Heart left ventricle (tissue), 16 donors: ENCODE data around the gene HMGCLL1. TPM values are rescaled to one million over a fixed set of nuclear protein-coding genes. Genes with fewer than 3 reads are reported as not detected.

Experiments used
- ATAC-seq, 4 donors: fragments of 200-7000 bp; cut with Tn5 transposase; one replicate each; pipeline ENCODE4 v1.9.1; 2020 to 2022; ENCODE audit warnings: moderate library complexity in 4 of 4, mild to moderate bottlenecking in 3 of 4, moderate number of reproducible peaks in 1 of 4
- DNase-seq, 5 donors: peaks; one replicate each; pipeline ENCODE4 v3.0.0-alpha.2; 2020
- H3K27ac ChIP-seq, 12 donors: fragments of 200-600 bp; sonication (generic) in 4 of 12; one replicate each; pipeline versions ENCODE4 v1.5.0 to v1.8.0; 2016 to 2022; ENCODE audit warnings: mild to moderate bottlenecking in 2 of 12
- H3K27me3 ChIP-seq, 9 donors: fragments of 200-600 bp; sonication (generic) in 2 of 9; one replicate each; pipeline versions ENCODE4 v1.5.1 to v1.8.0; 2016 to 2022; ENCODE audit warnings: mild to moderate bottlenecking in 3 of 9
- H3K36me3 ChIP-seq, 9 donors: fragments of 200-600 bp; sonication (generic) in 2 of 9; one replicate each; pipeline versions ENCODE4 v1.5.0 to v1.8.0; 2018 to 2022; ENCODE audit warnings: mild to moderate bottlenecking in 2 of 9
- H3K4me1 ChIP-seq, 12 donors: fragments of 200-600 bp; sonication (generic) in 4 of 12; one replicate each; pipeline versions ENCODE4 v1.5.0 to v1.8.0; 2016 to 2022; ENCODE audit warnings: mild to moderate bottlenecking in 3 of 12
- H3K4me3 ChIP-seq, 12 donors: fragments of 200-600 bp; sonication (generic) in 4 of 12; one replicate each; pipeline versions ENCODE4 v1.5.0 to v1.8.0; 2017 to 2022; ENCODE audit warnings: mild to moderate bottlenecking in 9 of 12, moderate library complexity in 4 of 12
- H3K9me3 ChIP-seq, 12 donors: fragments of 200-600 bp; sonication (generic) in 4 of 12; one replicate each; pipeline versions ENCODE4 v1.5.0 to v1.8.0; 2016 to 2022; ENCODE audit warnings: mild to moderate bottlenecking in 1 of 12
- CTCF ChIP-seq, 12 donors: fragments of 200-600 bp; sonication (generic) in 4 of 12; IDR thresholded peaks; one replicate each; pipeline versions ENCODE4 v1.5.0 to v1.8.0; 2018 to 2022; ENCODE audit warnings: antibody characterized with exemption in 12 of 12, mild to moderate bottlenecking in 5 of 12
- POLR2A ChIP-seq, 2 donors: fragments of 450-650 bp; IDR thresholded peaks; one replicate each; pipeline ENCODE4 v1.6.1; 2017; ENCODE audit warnings: antibody characterized with exemption in 2 of 2, mild to moderate bottlenecking in 2 of 2, moderate library complexity in 2 of 2
- WGBS, 4 donors: extraction: QIAGEN DNeasy Blood & Tissue Kit in 2 of 4; methylation state at CpG; one replicate each; pipeline versions ENCODE4 v1.1.5 to v1.1.7; 2013 to 2018; 5-methylcytosine and 5-hydroxymethylcytosine counted together
- intact Hi-C, 10 donors: fragments of 100-400 bp; cut with DNase I; formaldehyde crosslinking; loops; one replicate each; pipeline versions ENCODE4 v1.11.1 to v1.14.2; 2022
- polyA plus RNA-seq, 2 donors: library from polyadenylated mRNA; stranded (reverse); fragments of 200-250 nt; gene quantifications; one replicate each; pipeline ENCODE4 v1.2.3, GENCODE V29; 2013
- total RNA-seq, 9 donors: library from RNA; depleted of rRNA in 2 of 9; stranded (reverse); fragments of >200 nt in 2 of 9; fragmentation: NEBNext Ultra II Directional in 3 of 9; extraction: Animal tissue kit (Norgen Biotek cat#: 25700) in 3 of 9; gene quantifications; one replicate each; pipeline versions ENCODE4 v1.1.0 to v1.2.4, GENCODE V29; 2016 to 2023
- donor health status: ischemic (EF 13 %, LVEDD 7.1; RV severe dilation, severe dysfunction).
- donor health status: healthy with polysubstance abuse.
- donor health status: DM: no; HTN: yes; CAD: no.
- donor health status: DM: no; HTN: no; CAD: no.
- donor health status: ischemic (EF 25% LVEDD 6.9; RV normal size, moderate dysfunction).
- donor health status: ischemic (EF 25% LVEDD 5.7; RV mildly dilated, moderate dysfunction).
- donor health status: healthy.
- donor health status: DM: yes; HTN: yes; CAD: no.
- donor health status: ischemic (EF 35%, LVEDD 5.7; RV mildly dilated, moderate dysfunction).
- donor health status: nonischemic (EF 11% LVEDD 7.7; RV severe dilation, severe dysfunction).
- donor health status: DM: yes; HTN: yes; CAD: no.
- donor health status: PGD.
- donor health status: ischemic (EF 29% LVEDD 5.4; RV normal size, mild dysfunction).
- donor health status: nonischemic (EF 23%, LVEDD 6.1; RV moderate dilation, normal function).

The HMGCLL1 gene
- total and polyA plus RNA-seq, 11 donors = 0.38 to 1.6 (median 0.85) TPM

- no peak for TF ChIP-seq CTCF (IDR thresholded peaks at IDR 0.05)
- no peak for TF ChIP-seq POLR2A (IDR thresholded peaks at IDR 0.05)
- no peaks in the 10 kb centered on the region for H3K36me3 ChIP-seq
- H3K4me1 ChIP-seq = peaks cover 0 to 6% (median 0%) of the 10 kb centered on the region in 12 donors
- H3K9me3 ChIP-seq = peaks cover 0 to 24% (median 13%) of the 10 kb centered on the region in 12 donors
- ATAC-seq = no peak
- DNase-seq = no peak
- WGBS, 4 donors = 40 to 58% (median 47%) methylated on average over 3 of the region's 3 CpGs
- peak overlapping the region in 8 of 12 donors; percentile 15 to 78 (median 47) for H3K27ac ChIP-seq
- intact Hi-C loops = loop anchor here in 1 of 10 donors (10.0 kb wide), 2 partner anchors 122 to 298 kb away; partner anchors contain the start of gene BMP5
- H3K4me3 ChIP-seq = peak overlapping the region in 4 of 12 donors; percentile 3 to 67 (median 39)
- H3K27me3 ChIP-seq = peaks cover 0 to 7% (median 0%) of the 10 kb centered on the region in 9 donors
Observed at GRCh38 chr6:55576811-55577210, 2.2 kb downstream of the HMGCLL1 start.

- DNase-seq = no peak
- Histone ChIP-seq H3K36me3 (no peaks in the 10 kb centered on the region), H3K9me3 (peaks cover 0 to 24% (median 13%) of the 10 kb centered on the region in 12 donors), H3K27me3 (peaks cover 0 to 7% (median 0%) of the 10 kb centered on the region in 9 donors), H3K4me1 (peaks cover 0 to 6% (median 1%) of the 10 kb centered on the region in 12 donors), H3K4me3 (no peak overlapping the region), H3K27ac (no peak overlapping the region)
- TF ChIP-seq POLR2A (IDR thresholded peaks at IDR 0.05) (no peak), CTCF (IDR thresholded peaks at IDR 0.05) (no peak)
- intact Hi-C loops = loop anchor here in 1 of 10 donors (10.0 kb wide), 2 partner anchors 120 to 300 kb away; partner anchors contain the start of gene BMP5
- ATAC-seq = no peak
- WGBS, 4 donors = 86 to 94% (median 91%) methylated on average over 2 of the region's 2 CpGs
Observed at GRCh38 chr6:55574556-55574955, 4.4 kb downstream of the HMGCLL1 start.

- Histone ChIP-seq H3K36me3 (no peaks in the 10 kb centered on the region), H3K9me3 (peaks cover 0 to 24% (median 13%) of the 10 kb centered on the region in 12 donors), H3K4me1 (peaks cover 0 to 32% (median 0%) of the 10 kb centered on the region in 12 donors), H3K27me3 (no peaks in the 10 kb centered on the region), H3K4me3 (no peak overlapping the region), H3K27ac (peak overlapping the region; percentile 25 to 69 (median 43))
- TF ChIP-seq POLR2A (IDR thresholded peaks at IDR 0.05) (no peak), CTCF (IDR thresholded peaks at IDR 0.05) (no peak)
- intact Hi-C loops = loop anchor here in 1 of 10 donors (10.0 kb wide), 2 partner anchors 115 to 305 kb away; partner anchors contain the start of gene BMP5
- DNase-seq (peak in 4 of 5 donors; percentile 21 to 68 (median 48)), ATAC-seq (no peak)
- 89 to 95% (median 92%) methylated on average over 3 of the region's 3 CpGs for WGBS, 4 donors
Observed at GRCh38 chr6:55569638-55570037, 9.4 kb downstream of the HMGCLL1 start.

- peaks cover 0 to 32% (median 0%) of the 10 kb centered on the region in 12 donors for H3K4me1 ChIP-seq
- peak overlapping the region; percentile 25 to 69 (median 50) for H3K27ac ChIP-seq
- H3K27me3 ChIP-seq = no peaks in the 10 kb centered on the region
- H3K36me3 ChIP-seq = no peaks in the 10 kb centered on the region
- H3K9me3 ChIP-seq = peaks cover 0 to 18% (median 11%) of the 10 kb centered on the region in 12 donors
- DNase-seq = peak in 1 of 5 donors; percentile 11
- TF ChIP-seq CTCF (IDR thresholded peaks at IDR 0.05) (no peak), POLR2A (IDR thresholded peaks at IDR 0.05) (no peak)
- WGBS, 4 donors = 36 to 65% (median 46%) methylated on average over 1 of the region's 1 CpG
- peak; percentile 85 to 93 (median 92) for ATAC-seq
- no peak overlapping the region for H3K4me3 ChIP-seq
- intact Hi-C loops = no loop called here
Observed at GRCh38 chr6:55568808-55569439, 10.1 kb downstream of the HMGCLL1 start.
